IMR-90 (cell line): Measurements from ENCODE around the gene PSMD4. TPM values are rescaled to one million over a fixed set of nuclear protein-coding genes. Genes with fewer than 3 reads are reported as not detected.
"Not testable (repeated sequence)": the region's sequence is repeated elsewhere in the genome, so short reads cannot be mapped to it uniquely, and the experiment has no call there.

ENCODE experiments used
- ATAC-seq: fragments of 200-7000 bp; cut with Tn5 transposase; 2 replicates; pipeline ENCODE4 v1.9.1; 2020; ENCODE audit warnings: low read depth, mild to moderate bottlenecking, moderate library complexity
- BruUV-seq: library from RNA; stranded (reverse); fragments of 400-500 nt; replicated peaks from 2 replicates; lab custom pipeline; 2021; lab: Mats Ljungman, UMichigan
- CTCF ChIA-PET: fragments of 300-600 bp; formaldehyde crosslinking; extraction: SDS; loops from one replicate; lab custom pipeline; 2021; ENCODE audit warnings: antibody characterized with exemption; lab: Yijun Ruan, JAX
- POLR2A ChIA-PET: fragments of 300-600 bp; sonication (Branson Sonifier 250); formaldehyde crosslinking; loops from one replicate; lab custom pipeline; 2022; ENCODE audit warnings: antibody characterized with exemption; ENCODE audit not compliant: unreplicated experiment; lab: Charles Lee
- DNase-seq: peaks from one replicate; pipeline ENCODE4 v3.0.0; 2013
- H2AFZ ChIP-seq: replicated peaks from 2 replicates; pipeline ENCODE3; 2013; ENCODE audit warnings: low read length, mild to moderate bottlenecking; ENCODE audit not compliant: poor library complexity
- H2AK5ac ChIP-seq: 2 replicates; pipeline ENCODE4 v1.6.1; 2013; ENCODE audit warnings: low read depth, low read length, inconsistent platforms
- H2AK9ac ChIP-seq: replicated peaks from 2 replicates; pipeline ENCODE3; 2013; ENCODE audit warnings: mild to moderate bottlenecking, low read depth, low read length, moderate library complexity; ENCODE audit not compliant: poor library complexity
- H2BK120ac ChIP-seq: 2 replicates; pipeline ENCODE4 v1.6.1; 2013; ENCODE audit warnings: low read depth, low read length, inconsistent platforms
- H2BK15ac ChIP-seq: 3 replicates; pipeline ENCODE4 v1.6.1; 2013; ENCODE audit warnings: low read depth, low read length, inconsistent platforms
- H2BK20ac ChIP-seq: 2 replicates; pipeline ENCODE4 v1.6.1; 2013; ENCODE audit warnings: low read depth, mild to moderate bottlenecking, inconsistent platforms, low read length, moderate library complexity
- H2BK5ac ChIP-seq: 2 replicates; pipeline ENCODE4 v1.6.1; 2013; ENCODE audit warnings: mild to moderate bottlenecking, low read depth, low read length, inconsistent platforms; ENCODE audit not compliant: poor library complexity, severe bottlenecking
- H3K14ac ChIP-seq: replicated peaks from 2 replicates; pipeline ENCODE4 v1.6.1; 2013; ENCODE audit warnings: low read depth, low read length, inconsistent platforms
- H3K18ac ChIP-seq: 2 replicates; pipeline ENCODE4 v1.6.1; 2013; ENCODE audit warnings: low read depth, low read length, control low read depth
- H3K23ac ChIP-seq: 2 replicates; pipeline ENCODE4 v1.6.1; 2013; ENCODE audit warnings: low read depth, low read length, inconsistent platforms
- H3K27ac ChIP-seq: 2 replicates; pipeline ENCODE4 v1.5.1; 2013; ENCODE audit warnings: mild to moderate bottlenecking, control low read depth, low read length; ENCODE audit not compliant: insufficient read depth
- H3K27me3 ChIP-seq: 2 replicates; pipeline ENCODE4 v1.6.1; 2013; ENCODE audit warnings: low read length; ENCODE audit not compliant: control insufficient read depth, insufficient read depth
- H3K36me3 ChIP-seq: 2 replicates; pipeline ENCODE4 v1.6.1; 2013; ENCODE audit warnings: low read length, mixed read lengths; ENCODE audit not compliant: control insufficient read depth, insufficient read depth
- H3K4ac ChIP-seq: 2 replicates; pipeline ENCODE4 v1.6.1; 2013; ENCODE audit warnings: low read depth, low read length, inconsistent platforms
- H3K4me1 ChIP-seq: 2 replicates; pipeline ENCODE4 v1.6.1; 2013; ENCODE audit warnings: low read length, mixed read lengths; ENCODE audit not compliant: control insufficient read depth, insufficient read depth
- H3K4me2 ChIP-seq: 2 replicates; pipeline ENCODE4 v1.6.1; 2013; ENCODE audit warnings: low read depth, mild to moderate bottlenecking, control low read depth, low read length, moderate library complexity
- H3K4me3 ChIP-seq: 2 replicates; pipeline ENCODE4 v1.5.1; 2013; ENCODE audit warnings: low read depth, mild to moderate bottlenecking, control low read depth, low read length, moderate library complexity; ENCODE audit not compliant: insufficient read depth
- H3K56ac ChIP-seq: 2 replicates; pipeline ENCODE4 v1.6.1; 2013; ENCODE audit warnings: low read length, inconsistent platforms; ENCODE audit not compliant: insufficient read depth; ENCODE audit errors: extremely low read depth
- H3K79me1 ChIP-seq, 2 experiments: 2 replicates each; pipeline ENCODE4 v1.6.1; 2013; ENCODE audit warnings: low read length in 2 of 2, inconsistent platforms in 1 of 2, low read depth in 1 of 2
- H3K9ac ChIP-seq: 2 replicates; pipeline ENCODE4 v1.6.1; 2013; ENCODE audit warnings: low read depth, low read length, control low read depth
- H3K9me1 ChIP-seq: 2 replicates; pipeline ENCODE4 v1.6.1; 2013; ENCODE audit warnings: low read length, inconsistent platforms; ENCODE audit not compliant: insufficient read depth
- H3K9me3 ChIP-seq: 2 replicates; pipeline ENCODE4 v1.6.1; 2013; ENCODE audit warnings: low read length; ENCODE audit not compliant: control insufficient read depth, insufficient read depth
- H4K20me1 ChIP-seq: 2 replicates; pipeline ENCODE4 v1.6.1; 2013; ENCODE audit warnings: low read length, inconsistent platforms; ENCODE audit not compliant: insufficient read depth
- H4K5ac ChIP-seq: 2 replicates; pipeline ENCODE4 v1.6.1; 2013; ENCODE audit warnings: mild to moderate bottlenecking, low read depth, low read length, control low read depth
- H4K8ac ChIP-seq, 2 experiments: 2 replicates each; pipeline ENCODE4 v1.6.1; 2013; ENCODE audit warnings: low read depth in 2 of 2, low read length in 2 of 2, control low read depth in 1 of 2, inconsistent platforms in 1 of 2
- H4K91ac ChIP-seq: 2 replicates; pipeline ENCODE4 v1.6.1; 2013; ENCODE audit warnings: low read depth, low read length, inconsistent platforms; ENCODE audit not compliant: insufficient read depth
- WGBS, 2 experiments: methylation state at CpG; one replicate each; pipeline versions ENCODE4 v1.1.5 to v1.1.7; 2013; ENCODE audit warnings: missing lambda C conversion rate in 2 of 2; ENCODE audit not compliant: insufficient read length in 1 of 2; ENCODE audit errors: extremely low coverage in 2 of 2; 5-methylcytosine and 5-hydroxymethylcytosine counted together
- dilution Hi-C: fragments of 300-500 bp; cut with HindIII; formaldehyde crosslinking; loops from one replicate; pipeline ENCODE4 v1.14.3; 2018; ENCODE audit warnings: low sequenced_read_pairs; ENCODE audit not compliant: unreplicated experiment
- in situ Hi-C: fragments of 300-500 bp; cut with MboI; formaldehyde crosslinking; loops from 3 replicates; pipeline ENCODE4 v1.14.3; 2019; ENCODE audit warnings: low sequenced_read_pairs, inconsistent platforms, mixed read lengths
- intact Hi-C: fragments of 100-400 bp; cut with micrococcal nuclease; formaldehyde crosslinking; loops from 2 replicates; pipeline ENCODE4 v1.10.0; 2022
- polyA plus RNA-seq, 3 experiments: library from polyadenylated mRNA; depleted of rRNA; stranded (reverse); fragments of >200 nt; gene quantifications; 2 replicates each; pipeline ENCODE4 v1.2.3, GENCODE V29; 2012; ENCODE audit warnings: low replicate concordance in 1 of 3
- total RNA-seq: library from RNA; depleted of rRNA; stranded (reverse); fragments of >200 nt; gene quantifications from 2 replicates; pipeline ENCODE4 v1.2.3, GENCODE V29; 2012

Gene PSMD4
- total and polyA plus RNA-seq, 2 of the 4 experiments (the other 2 are of a cell fraction), result 289 to 314 TPM

DNA sequence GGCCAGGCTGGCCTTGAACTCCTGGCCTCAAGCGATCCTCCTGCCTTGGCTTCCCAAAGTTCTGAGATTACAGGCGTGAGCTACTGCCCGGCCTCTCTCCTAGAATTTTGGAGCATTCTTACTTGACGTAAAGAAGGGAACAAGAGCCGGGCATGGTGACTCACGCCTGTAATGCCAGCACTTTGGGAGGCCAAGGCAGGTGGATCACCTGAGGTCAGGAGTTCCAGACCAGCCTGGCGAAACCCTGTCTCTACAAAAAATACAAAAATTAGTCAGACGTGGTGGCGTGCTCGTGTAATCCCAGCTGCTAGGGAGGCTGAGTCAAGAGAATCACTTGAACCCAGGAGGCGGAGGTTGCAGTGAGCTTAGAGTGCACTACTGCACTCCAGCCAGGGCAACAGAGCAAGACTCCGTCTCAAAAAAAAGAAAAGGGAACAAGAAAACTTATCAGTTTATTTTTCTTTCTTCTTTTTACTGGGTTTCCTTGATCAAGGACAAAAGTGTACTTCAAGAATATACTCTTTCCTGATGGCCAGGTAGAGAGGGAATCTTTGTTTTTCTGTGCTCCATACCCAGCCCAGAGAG lies 49.1 kb upstream of the PSMD4 start:
- H4K5ac ChIP-seq, in situ Hi-C loops, BruUV-seq, H4K8ac ChIP-seq, H3K4me1 ChIP-seq, H3K9me1 ChIP-seq, H3K27ac ChIP-seq, H3K56ac ChIP-seq, H2BK20ac ChIP-seq, H3K4me2 ChIP-seq, H3K14ac ChIP-seq, H2AK5ac ChIP-seq, H3K18ac ChIP-seq, H2BK15ac ChIP-seq, H3K27me3 ChIP-seq, ATAC-seq, H2BK5ac ChIP-seq, POLR2A ChIA-PET, H2BK120ac ChIP-seq, H3K9ac ChIP-seq, intact Hi-C loops, H4K91ac ChIP-seq, H2AFZ ChIP-seq, H3K4me3 ChIP-seq, CTCF ChIA-PET, H3K23ac ChIP-seq, H3K4ac ChIP-seq, H2AK9ac ChIP-seq, dilution Hi-C loops, DNase-seq, H3K9me3 ChIP-seq: not testable (repeated sequence)
- Histone ChIP-seq H3K79me1 (peaks cover 0 to 50% of the 10 kb centered on the region in 2 experiments; a peak in 2 of 4 replicates), H4K20me1 (peaks cover 79% of the 10 kb centered on the region), H3K36me3 (peaks cover 36% of the 10 kb centered on the region)
- 97% methylated on average over 7 of the region's 12 CpGs; no CpG with 5 or more reads in 1 of the 2 experiments for WGBS, 2 experiments
